ENCODE data around the gene CDA. TPM values are rescaled to one million over a fixed set of nuclear protein-coding genes. Genes with fewer than 3 reads are reported as not detected.
A peak's percentile ranks its signal among the peaks of the same experiment; 100 is the strongest.

CDA gene
- total and polyA plus RNA-seq, 9 of the 15 experiments (the other 6 are each of a cell fraction or from before 2014, with no cell fraction given): not detected

GRCh38 chr1:20574686-20575540 is 14.0 kb upstream of the CDA start (continued):
- TF ChIP-seq OTX1 (CRISPR knock-in tag; IDR thresholded peaks at IDR 0.05): no peak
- TF ChIP-seq MYC (IDR thresholded peaks at IDR 0.05; ENCODE audit: low read depth, low read length): peak; percentile 56; the same call in 1 of the 2 replicates
- TF ChIP-seq MYC (CRISPR knock-in tag; IDR thresholded peaks at IDR 0.05; ENCODE audit: borderline replicate concordance, low read depth): no peak
- no peak for TF ChIP-seq HMBOX1 (IDR thresholded peaks at IDR 0.05)
- TF ChIP-seq ZNF431 (CRISPR knock-in tag; IDR thresholded peaks at IDR 0.05): no peak
- 0 out of 2 replicates have a peak, but pooled peaks have one; percentile 12 for TF ChIP-seq CBX5 (IDR thresholded peaks at IDR 0.05; ENCODE audit: borderline replicate concordance, low read depth)
- no peak for TF ChIP-seq SNRNP70 (optimal IDR thresholded peaks at IDR 0.05; ENCODE audit: low read depth, low read length)
- TF ChIP-seq ZNF316 (IDR thresholded peaks at IDR 0.05): no peak
- peak; percentile 47 to 87; a peak in 3 of 4 replicates for TF ChIP-seq RAD21 (CRISPR knock-in tag; conservative IDR thresholded peaks at IDR 0.05 in 1 of 2, IDR thresholded peaks at IDR 0.05 in 1 of 2)
- TF ChIP-seq ZNF184 (CRISPR knock-in tag; IDR thresholded peaks at IDR 0.05): no peak
- TF ChIP-seq BRF1 (IDR thresholded peaks at IDR 0.05; ENCODE audit: borderline replicate concordance, extremely low read depth, insufficient read length): no peak
- no peak for TF ChIP-seq ZNF253 (CRISPR knock-in tag; conservative IDR thresholded peaks at IDR 0.05)
- TF ChIP-seq COPS2 (conservative IDR thresholded peaks at IDR 0.05): no peak
- no peak for TF ChIP-seq SREBF1 (IDR thresholded peaks at IDR 0.05; ENCODE audit: borderline replicate concordance, low read depth, low read length)
- no peak for TF ChIP-seq FUS (optimal IDR thresholded peaks at IDR 0.05; ENCODE audit: low read depth, low read length)
- TF ChIP-seq ZNF583 (CRISPR knock-in tag; IDR thresholded peaks at IDR 0.05): no peak
- TF ChIP-seq TCF7L2 (IDR thresholded peaks at IDR 0.05; ENCODE audit: low read depth, low read length): no peak
- no peak for TF ChIP-seq ZNF24 (IDR thresholded peaks at IDR 0.05)
- TF ChIP-seq FOXP4 (CRISPR knock-in tag; IDR thresholded peaks at IDR 0.05; ENCODE audit: borderline replicate concordance): no peak
- TF ChIP-seq MTA3 (IDR thresholded peaks at IDR 0.05; ENCODE audit: borderline replicate concordance): no peak
- no peak for TF ChIP-seq POU5F1 (IDR thresholded peaks at IDR 0.05; ENCODE audit: borderline replicate concordance, low read depth, low read length, partially characterized antibody)
- no peak for TF ChIP-seq NR2C2 (CRISPR knock-in tag; IDR thresholded peaks at IDR 0.05)
- no peak for TF ChIP-seq NR2C2 (tag; IDR thresholded peaks at IDR 0.05)
- no peak for TF ChIP-seq ZFPM2 (CRISPR knock-in tag; IDR thresholded peaks at IDR 0.05)
- no peak for TF ChIP-seq ZBED1 (IDR thresholded peaks at IDR 0.05)
- TF ChIP-seq EZH2 (IDR thresholded peaks at IDR 0.05; ENCODE audit: borderline replicate concordance, low read depth, low read length): no peak
- no peak; a peak in 1 of 4 replicates for TF ChIP-seq MNT (conservative IDR thresholded peaks at IDR 0.05)
